Tibial artery (tissue), 4 donors: Measurements from ENCODE around the gene KDM2B.
A peak's percentile ranks its signal among the peaks of the same experiment; 100 is the strongest.

Experiments used
- DNase-seq, 2 donors: peaks; one replicate each; pipeline ENCODE4 v3.0.0-alpha.2; 2019
- H3K27ac ChIP-seq, 2 donors: fragments of 200-600 bp; sonication (generic) in 1 of 2; 1 replicate in 1 of 2; 2 replicates in 1 of 2; pipeline ENCODE4 v1.5.1; 2018 to 2019; ENCODE audit warnings: mild to moderate bottlenecking in 1 of 2
- H3K27me3 ChIP-seq, 2 donors: fragments of 200-600 bp; sonication (generic) in 1 of 2; one replicate each; pipeline versions ENCODE4 v1.5.1 to v1.6.0; 2016 to 2019
- H3K36me3 ChIP-seq, 3 donors: fragments of 200-600 bp; sonication (generic) in 2 of 3; one replicate each; pipeline ENCODE4 v1.5.1; 2016 to 2019; ENCODE audit warnings: mild to moderate bottlenecking in 2 of 3
- H3K4me1 ChIP-seq, 4 donors: fragments of 200-600 bp; sonication (generic) in 2 of 4; 1 replicate in 3 of 4; 2 replicates in 1 of 4; pipeline ENCODE4 v1.5.1; 2016 to 2019
- H3K4me3 ChIP-seq, 2 donors: fragments of 200-600 bp; sonication (generic) in 1 of 2; 1 replicate in 1 of 2; 2 replicates in 1 of 2; pipeline ENCODE4 v1.5.1; 2018 to 2019; ENCODE audit warnings: mild to moderate bottlenecking in 2 of 2
- H3K9me3 ChIP-seq, 3 donors: fragments of 200-600 bp; sonication (generic) in 1 of 3; one replicate each; pipeline ENCODE4 v1.5.1; 2016 to 2019
- intact Hi-C: fragments of 100-400 bp; cut with DNase I; formaldehyde crosslinking; loops from one replicate; pipeline ENCODE4 v1.15.0; 2023; ENCODE audit warnings: low total_unique reads
- TF ChIP-seq, protein P1 (sequence below), 2 experiments: fragments of 200-600 bp in 1 of 2; fragments of 450-650 bp in 1 of 2; IDR thresholded peaks; one replicate each; pipeline ENCODE4 v1.5.1; 2017 to 2019; ENCODE audit warnings: antibody characterized with exemption in 2 of 2, mild to moderate bottlenecking in 1 of 2, moderate library complexity in 1 of 2

The KDM2B gene

DNA sequence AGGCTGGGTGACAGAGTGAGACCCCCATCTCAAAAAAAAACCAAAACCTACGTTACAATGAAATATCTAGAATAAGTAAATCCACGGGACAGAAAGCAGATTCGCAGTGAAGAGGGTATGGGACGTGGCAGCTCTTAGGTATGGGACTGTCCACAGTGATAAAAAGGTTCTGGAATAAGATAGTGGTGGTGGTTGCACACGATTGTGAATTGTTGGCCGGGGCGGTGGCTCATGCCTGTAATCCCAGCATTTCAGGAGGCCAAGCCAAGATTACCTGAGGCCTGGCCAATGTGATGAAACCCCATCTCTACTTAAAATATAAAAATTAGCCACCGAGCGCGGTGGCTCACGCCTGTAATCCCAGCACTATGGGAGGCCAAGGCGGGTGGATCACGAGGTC, 76.3 kb downstream of the KDM2B start:
- peaks cover 4 to 30% (median 11%) of the 10 kb centered on the region in 3 donors for H3K36me3 ChIP-seq
- no peak for DNase-seq
- TF ChIP-seq, protein P1, sequence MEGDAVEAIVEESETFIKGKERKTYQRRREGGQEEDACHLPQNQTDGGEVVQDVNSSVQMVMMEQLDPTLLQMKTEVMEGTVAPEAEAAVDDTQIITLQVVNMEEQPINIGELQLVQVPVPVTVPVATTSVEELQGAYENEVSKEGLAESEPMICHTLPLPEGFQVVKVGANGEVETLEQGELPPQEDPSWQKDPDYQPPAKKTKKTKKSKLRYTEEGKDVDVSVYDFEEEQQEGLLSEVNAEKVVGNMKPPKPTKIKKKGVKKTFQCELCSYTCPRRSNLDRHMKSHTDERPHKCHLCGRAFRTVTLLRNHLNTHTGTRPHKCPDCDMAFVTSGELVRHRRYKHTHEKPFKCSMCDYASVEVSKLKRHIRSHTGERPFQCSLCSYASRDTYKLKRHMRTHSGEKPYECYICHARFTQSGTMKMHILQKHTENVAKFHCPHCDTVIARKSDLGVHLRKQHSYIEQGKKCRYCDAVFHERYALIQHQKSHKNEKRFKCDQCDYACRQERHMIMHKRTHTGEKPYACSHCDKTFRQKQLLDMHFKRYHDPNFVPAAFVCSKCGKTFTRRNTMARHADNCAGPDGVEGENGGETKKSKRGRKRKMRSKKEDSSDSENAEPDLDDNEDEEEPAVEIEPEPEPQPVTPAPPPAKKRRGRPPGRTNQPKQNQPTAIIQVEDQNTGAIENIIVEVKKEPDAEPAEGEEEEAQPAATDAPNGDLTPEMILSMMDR (IDR thresholded peaks at IDR 0.05) = no peak
- H3K4me3 ChIP-seq = no peak overlapping the region
- H3K9me3 ChIP-seq = no peaks in the 10 kb centered on the region
- H3K27ac ChIP-seq = no peak overlapping the region
- intact Hi-C loops = loop anchor here (5.0 kb wide), 1 partner anchor 33 kb away; no protein-coding TSS in a partner anchor
- peaks cover 0 to 10% (median 0%) of the 10 kb centered on the region in 4 donors for H3K4me1 ChIP-seq
- no peaks in the 10 kb centered on the region for H3K27me3 ChIP-seq

DNA sequence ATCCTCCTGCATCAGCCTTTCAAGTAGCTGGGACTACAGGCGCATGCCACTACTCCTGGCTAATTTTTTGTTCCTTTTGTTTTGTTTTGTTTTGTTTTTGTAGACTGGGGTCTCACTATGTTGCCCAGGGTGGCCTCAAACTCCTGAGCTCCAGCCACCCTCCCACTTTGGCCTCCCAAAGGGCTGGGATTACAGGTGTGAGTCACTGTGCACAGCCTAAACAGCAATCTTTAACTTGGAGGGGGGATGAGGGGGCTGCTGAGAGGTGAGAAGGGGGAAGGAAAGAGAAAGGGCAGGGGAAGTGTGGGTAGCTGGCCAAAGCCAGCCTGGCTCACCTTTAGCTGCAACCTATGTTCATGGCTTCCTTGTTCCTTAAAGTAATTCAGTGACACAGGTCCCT, 77.4 kb downstream of the KDM2B start:
- H3K9me3 ChIP-seq = no peaks in the 10 kb centered on the region
- TF ChIP-seq, protein P1 (IDR thresholded peaks at IDR 0.05) = no peak
- no peak for DNase-seq
- no peak overlapping the region for H3K27ac ChIP-seq
- H3K36me3 ChIP-seq = peaks cover under 1 to 18% (median 3%) of the 10 kb centered on the region in 3 donors
- H3K4me3 ChIP-seq = no peak overlapping the region
- intact Hi-C loops = loop anchor here (5.0 kb wide), 1 partner anchor 34 kb away; no protein-coding TSS in a partner anchor
- peaks cover 0 to 10% (median 0%) of the 10 kb centered on the region in 4 donors for H3K4me1 ChIP-seq
- no peaks in the 10 kb centered on the region for H3K27me3 ChIP-seq

- Histone ChIP-seq H3K4me3 (no peak overlapping the region), H3K27ac (no peak overlapping the region), H3K27me3 (no peaks in the 10 kb centered on the region), H3K36me3 (peaks cover 0 to 5% (median 0%) of the 10 kb centered on the region in 3 donors), H3K4me1 (peaks cover 0 to 10% (median 0%) of the 10 kb centered on the region in 4 donors), H3K9me3 (no peaks in the 10 kb centered on the region)
- DNase-seq = no peak
- intact Hi-C loops = loop anchor here (5.0 kb wide), 1 partner anchor 35 kb away; no protein-coding TSS in a partner anchor
- TF ChIP-seq, protein P1 (IDR thresholded peaks at IDR 0.05) = no peak
Observed at GRCh38 chr12:121501946-121502345, 78.9 kb downstream of the KDM2B start.

DNA sequence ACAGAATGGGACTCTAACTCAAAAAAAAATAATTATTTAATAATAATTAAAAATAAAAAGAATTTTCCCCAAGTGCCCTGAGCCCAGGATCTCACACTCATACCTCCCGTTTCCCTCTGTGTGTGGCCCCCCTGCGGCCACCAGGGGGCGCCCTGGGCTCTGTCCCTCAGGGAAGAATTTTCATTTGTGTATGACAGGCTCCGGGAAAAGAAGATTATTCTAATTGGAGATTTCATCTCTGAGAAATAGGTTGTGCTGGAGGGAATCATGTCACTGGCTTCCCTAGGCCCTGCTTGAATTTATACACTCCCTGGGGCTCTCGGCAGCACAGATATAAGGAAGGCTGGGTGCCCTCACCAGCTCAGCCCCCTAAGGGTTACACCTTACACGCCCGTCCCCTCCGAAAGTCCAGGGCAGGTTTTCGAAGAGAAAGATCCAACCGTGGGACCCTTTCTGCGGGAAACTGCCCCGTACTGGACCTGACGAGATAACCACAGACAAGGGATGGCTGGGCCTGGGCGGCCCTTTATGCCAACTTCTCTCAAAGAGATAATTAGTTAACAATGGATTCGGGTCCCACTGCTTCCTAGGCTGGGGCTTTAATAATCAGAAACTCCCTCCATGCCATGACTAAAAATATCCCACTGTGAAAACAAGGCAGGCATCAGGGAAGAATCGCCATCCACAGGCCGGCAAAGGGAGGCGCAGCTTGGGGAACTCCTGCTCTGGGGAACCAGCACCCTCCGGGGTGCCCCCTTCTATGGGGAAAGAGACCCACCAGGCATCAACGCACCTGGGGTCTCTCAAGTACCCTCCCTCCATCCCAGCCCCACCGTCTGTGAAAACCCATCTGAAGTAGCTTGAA, 80.7 kb downstream of the KDM2B start:
- intact Hi-C loops = loop anchor here (2.0 to 5.0 kb wide), 2 partner anchors 37 to 183 kb away; no protein-coding TSS in a partner anchor
- peaks cover 0 to 5% (median 0%) of the 10 kb centered on the region in 3 donors for H3K36me3 ChIP-seq
- H3K4me1 ChIP-seq = peaks cover 0 to 10% (median 0%) of the 10 kb centered on the region in 4 donors
- H3K27me3 ChIP-seq = no peaks in the 10 kb centered on the region
- H3K4me3 ChIP-seq = peak overlapping the region; percentile 37 to 50
- peak; percentile 75 to 85 for DNase-seq
- H3K27ac ChIP-seq = peak overlapping the region; percentile 71 to 80
- H3K9me3 ChIP-seq = no peaks in the 10 kb centered on the region
- TF ChIP-seq, protein P1 (IDR thresholded peaks at IDR 0.05) = peak; percentile 83 to 98

GRCh38 chr12:121495746-121496145, 85.1 kb downstream of the KDM2B start:
- DNase-seq = no peak
- H3K4me3 ChIP-seq = no peak overlapping the region
- no peaks in the 10 kb centered on the region for H3K36me3 ChIP-seq
- no peaks in the 10 kb centered on the region for H3K27me3 ChIP-seq
- TF ChIP-seq, protein P1 (IDR thresholded peaks at IDR 0.05) = no peak
- intact Hi-C loops = no loop called here
- peaks cover 0 to 7% (median 0%) of the 10 kb centered on the region in 4 donors for H3K4me1 ChIP-seq
- H3K27ac ChIP-seq = no peak overlapping the region
- no peaks in the 10 kb centered on the region for H3K9me3 ChIP-seq
